Activated T-cell treated with anti-CD3 and anti-CD28 coated beads, Interleukin-2, amount 50 U/mL, for 48 hours (primary cell): ENCODE measurements around the gene PRKCH.

Experiments
- DNase-seq, 2 experiments: peaks; one replicate each; pipeline ENCODE4 v3.0.0-alpha.2; 2020

PRKCH gene

GRCh38 chr14:61495809-61496208 is 174.4 kb downstream of the PRKCH start:
- DNase-seq = no peak

- no peak for DNase-seq
These were observed 176.9 kb downstream of the PRKCH start for GRCh38 chr14:61498303-61498702.

GRCh38 chr14:61498811-61499210 is 177.4 kb downstream of the PRKCH start:
- no peak for DNase-seq

- no peak for DNase-seq
These were observed 178.6 kb downstream of the PRKCH start for GRCh38 chr14:61499991-61500390.

GRCh38 chr14:61501714-61502458 is 180.5 kb downstream of the PRKCH start:
- no peak for DNase-seq

GRCh38 chr14:61502459-61503093 is 181.2 kb downstream of the PRKCH start:
- DNase-seq = peak; percentile 60

- DNase-seq = peak; percentile 69 to 76
These were observed 181.9 kb downstream of the PRKCH start for GRCh38 chr14:61503167-61503801.

- no peak for DNase-seq
These were observed 183.5 kb downstream of the PRKCH start for GRCh38 chr14:61504901-61505300.

- no peak for DNase-seq
These were observed 184.7 kb downstream of the PRKCH start for GRCh38 chr14:61505815-61506809.

- DNase-seq = no peak
These were observed 187.1 kb downstream of the PRKCH start for GRCh38 chr14:61508526-61508925.

GRCh38 chr14:61510736-61511557 is 189.6 kb downstream of the PRKCH start:
- DNase-seq = peak in 1 of 2 experiments; percentile 50

GRCh38 chr14:61511558-61511948 is 190.2 kb downstream of the PRKCH start:
- DNase-seq = peak; percentile 77 to 80

- no peak for DNase-seq
These were observed 190.9 kb downstream of the PRKCH start for GRCh38 chr14:61512026-61512834.

- DNase-seq = no peak
These were observed 192.8 kb downstream of the PRKCH start for GRCh38 chr14:61513986-61514830.

- DNase-seq = no peak
These were observed 193.5 kb downstream of the PRKCH start for GRCh38 chr14:61514927-61515326.

GRCh38 chr14:61515436-61516117 is 194.2 kb downstream of the PRKCH start:
- no peak for DNase-seq

GRCh38 chr14:61516118-61516743 is 194.9 kb downstream of the PRKCH start:
- DNase-seq = no peak

- DNase-seq = no peak
These were observed 195.7 kb downstream of the PRKCH start for GRCh38 chr14:61516964-61517653.
